ENCODE data around the gene DECR2. TPM values are rescaled to one million over a fixed set of nuclear protein-coding genes. Genes with fewer than 3 reads are reported as not detected.

The DECR2 gene
- total RNA-seq, 2 experiments from 2014 or later: 8.0 to 14.4 TPM

DNA sequence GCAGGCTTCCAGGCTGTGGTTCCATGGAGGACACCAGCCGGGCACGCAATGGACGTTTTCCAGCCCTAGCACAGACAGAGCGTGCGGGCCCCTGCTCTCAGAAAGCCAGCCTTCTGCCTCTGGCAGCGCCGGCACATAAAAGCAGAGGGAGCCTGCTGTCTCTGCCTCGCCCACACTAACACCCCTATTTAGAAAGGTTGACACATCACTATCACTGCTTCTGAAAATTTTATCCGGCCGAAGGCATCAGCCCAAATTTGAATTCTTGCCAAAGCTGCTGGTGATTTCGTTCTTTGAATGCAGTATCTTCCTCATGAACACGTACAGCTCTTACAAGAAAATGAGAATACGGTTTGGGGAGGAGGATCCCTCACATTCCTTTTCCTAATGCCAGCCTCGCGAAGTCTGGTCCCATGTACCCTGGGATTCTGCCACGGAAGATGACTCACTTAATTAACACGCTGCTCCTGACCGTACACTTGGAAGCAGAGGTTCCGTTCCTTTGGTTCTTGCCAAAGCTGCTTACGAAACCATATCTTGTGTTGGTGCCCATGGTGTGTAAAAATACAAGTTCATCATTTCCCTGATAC lies 22.4 kb downstream of the DECR2 start:
- no TSS peak for BruUV-seq (replicated peaks)
- no peak overlapping the region for H3K4me3 ChIP-seq (ENCODE audit: low read depth, low read length, poor library complexity, severe bottlenecking)

DNA sequence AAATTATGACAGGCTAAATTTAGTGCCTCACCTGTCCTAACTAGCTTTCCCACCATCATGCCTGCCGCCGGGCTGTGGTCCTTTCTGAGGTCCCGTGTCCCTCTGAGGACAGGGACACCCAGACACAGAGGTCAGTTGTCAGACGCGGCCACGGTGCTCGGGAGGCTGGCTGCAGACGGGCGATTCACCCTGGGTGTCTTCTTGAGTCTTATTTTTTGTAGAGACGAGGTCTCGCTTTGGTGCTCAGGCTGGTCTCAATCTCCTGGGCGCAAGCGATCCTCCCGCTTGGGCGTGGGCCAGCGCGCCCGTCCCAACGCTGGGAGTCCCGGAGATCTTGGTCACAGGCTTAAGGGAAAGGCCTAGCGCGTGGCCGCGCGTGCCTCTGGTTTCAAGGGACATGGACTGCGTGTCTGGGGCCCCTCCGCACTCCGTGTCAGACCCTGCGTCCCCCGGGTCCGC lies 23.0 kb downstream of the DECR2 start:
- intact Hi-C loops (cut with micrococcal nuclease; ENCODE audit: unreplicated experiment): no loop called here
- H4K20me1 ChIP-seq (ENCODE audit: insufficient read depth, low read length): peaks cover 12% of the 10 kb centered on the region
- H3K9me2 ChIP-seq (ENCODE audit: insufficient read depth, low read length): no peaks in the 10 kb centered on the region
- H3K27ac ChIP-seq (ENCODE audit: low read depth, low read length, poor library complexity, severe bottlenecking): no peak overlapping the region
- H3K9me3 ChIP-seq (ENCODE audit: low read length): no peaks in the 10 kb centered on the region
- TF ChIP-seq, protein P1, sequence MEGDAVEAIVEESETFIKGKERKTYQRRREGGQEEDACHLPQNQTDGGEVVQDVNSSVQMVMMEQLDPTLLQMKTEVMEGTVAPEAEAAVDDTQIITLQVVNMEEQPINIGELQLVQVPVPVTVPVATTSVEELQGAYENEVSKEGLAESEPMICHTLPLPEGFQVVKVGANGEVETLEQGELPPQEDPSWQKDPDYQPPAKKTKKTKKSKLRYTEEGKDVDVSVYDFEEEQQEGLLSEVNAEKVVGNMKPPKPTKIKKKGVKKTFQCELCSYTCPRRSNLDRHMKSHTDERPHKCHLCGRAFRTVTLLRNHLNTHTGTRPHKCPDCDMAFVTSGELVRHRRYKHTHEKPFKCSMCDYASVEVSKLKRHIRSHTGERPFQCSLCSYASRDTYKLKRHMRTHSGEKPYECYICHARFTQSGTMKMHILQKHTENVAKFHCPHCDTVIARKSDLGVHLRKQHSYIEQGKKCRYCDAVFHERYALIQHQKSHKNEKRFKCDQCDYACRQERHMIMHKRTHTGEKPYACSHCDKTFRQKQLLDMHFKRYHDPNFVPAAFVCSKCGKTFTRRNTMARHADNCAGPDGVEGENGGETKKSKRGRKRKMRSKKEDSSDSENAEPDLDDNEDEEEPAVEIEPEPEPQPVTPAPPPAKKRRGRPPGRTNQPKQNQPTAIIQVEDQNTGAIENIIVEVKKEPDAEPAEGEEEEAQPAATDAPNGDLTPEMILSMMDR (conservative IDR thresholded peaks at IDR 0.05; ENCODE audit: low read length): no peak
- no peak for TF ChIP-seq EZH2phosphoT487 (IDR thresholded peaks at IDR 0.05; ENCODE audit: borderline replicate concordance, low read depth, low read length)
- H3K4me2 ChIP-seq (ENCODE audit: low read length): peak overlapping the region; percentile 97
- peaks cover 14% of the 10 kb centered on the region; the same call in 1 of the 2 replicates for H3K79me2 ChIP-seq (ENCODE audit: insufficient read depth, low read depth, low read length)
- CTCF ChIA-PET (ENCODE audit: unreplicated experiment): no interaction called here
- peak overlapping the region; percentile 90 for H3K4me3 ChIP-seq (ENCODE audit: low read depth, low read length, poor library complexity, severe bottlenecking)
- peak overlapping the region; percentile 92 for H2AFZ ChIP-seq (ENCODE audit: low read length)
- H3K36me3 ChIP-seq (ENCODE audit: insufficient read depth, low read length): 0 out of 2 replicates have a peak, but pooled peaks cover 3% of the 10 kb centered on the region
- DNase-seq (ENCODE audit: low spot score): no peak
- POLR2A ChIA-PET: no interaction called here
- BruUV-seq (replicated peaks): no TSS peak
- peaks cover 18% of the 10 kb centered on the region for H3K4me1 ChIP-seq (ENCODE audit: insufficient read depth, low read length, poor library complexity, severe bottlenecking)

More for the DNA sequence above, 22.4 kb downstream of the DECR2 start:
- H3K9me3 ChIP-seq (ENCODE audit: low read length): no peaks in the 10 kb centered on the region
- TF ChIP-seq EZH2phosphoT487 (IDR thresholded peaks at IDR 0.05; ENCODE audit: borderline replicate concordance, low read depth, low read length): no peak
- TF ChIP-seq, protein P1 (conservative IDR thresholded peaks at IDR 0.05; ENCODE audit: low read length): no peak
- CTCF ChIA-PET (ENCODE audit: unreplicated experiment): no interaction called here
- intact Hi-C loops (cut with micrococcal nuclease; ENCODE audit: unreplicated experiment): no loop called here
- H3K4me2 ChIP-seq (ENCODE audit: low read length): peak overlapping the region; percentile 97; the same call in 1 of the 2 replicates
- H2AFZ ChIP-seq (ENCODE audit: low read length): no peak overlapping the region
- H3K9me2 ChIP-seq (ENCODE audit: insufficient read depth, low read length): no peaks in the 10 kb centered on the region
- H3K79me2 ChIP-seq (ENCODE audit: insufficient read depth, low read depth, low read length): peaks cover 14% of the 10 kb centered on the region; the same call in 1 of the 2 replicates
- H4K20me1 ChIP-seq (ENCODE audit: insufficient read depth, low read length): peaks cover 12% of the 10 kb centered on the region
- no peak overlapping the region for H3K27ac ChIP-seq (ENCODE audit: low read depth, low read length, poor library complexity, severe bottlenecking)
- POLR2A ChIA-PET: interaction anchor here (0.5 kb wide), 1 partner anchor 21 kb away, joined by 3 read pairs; no protein-coding TSS in a partner anchor
- 0 out of 2 replicates have a peak, but pooled peaks cover 3% of the 10 kb centered on the region for H3K36me3 ChIP-seq (ENCODE audit: insufficient read depth, low read length)
- DNase-seq (ENCODE audit: low spot score): no peak
- peaks cover 18% of the 10 kb centered on the region for H3K4me1 ChIP-seq (ENCODE audit: insufficient read depth, low read length, poor library complexity, severe bottlenecking)

DNA sequence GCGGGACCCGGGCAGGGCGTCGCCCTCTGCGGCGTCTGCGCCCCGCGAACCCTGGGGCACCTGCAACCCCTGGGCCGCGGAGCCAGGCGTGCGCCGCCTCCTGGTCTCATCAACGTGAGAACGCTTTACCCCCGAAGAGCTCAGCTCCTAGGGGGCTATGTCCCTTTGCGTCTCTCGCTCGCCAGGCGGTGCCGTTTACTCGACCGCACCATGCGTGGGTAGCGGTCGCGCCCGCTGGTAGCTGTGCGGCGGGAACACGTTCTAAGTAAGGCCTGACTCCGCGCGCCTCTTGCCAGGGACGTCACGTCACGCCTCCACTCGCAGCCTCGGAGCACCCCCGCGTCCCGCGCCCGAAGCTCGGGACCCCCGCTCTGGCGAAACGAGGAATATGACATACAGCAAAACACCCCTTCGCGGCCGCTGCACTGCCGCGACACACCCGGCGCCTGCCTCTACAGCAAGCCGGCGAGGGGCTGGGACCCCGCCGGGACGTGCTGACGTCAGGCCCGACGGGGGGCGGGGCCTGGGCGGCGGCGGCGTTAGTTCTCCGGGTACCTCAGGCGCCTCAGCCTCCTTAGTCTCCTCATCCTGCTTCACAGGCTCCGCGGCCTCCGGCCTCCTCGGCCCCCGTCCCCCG lies 23.5 kb downstream of the DECR2 start, which contains the start of gene RAB11FIP3:
TSS of gene RAB11FIP3 (plus strand) at position 568 of the 637 bp plus-strand sequence. CDS start 358 bp downstream, outside the sequence.
- intact Hi-C loops (cut with micrococcal nuclease; ENCODE audit: unreplicated experiment): no loop called here
- Histone ChIP-seq H3K36me3 (ENCODE audit: insufficient read depth, low read length) (peaks cover 3% of the 10 kb centered on the region; the same call in 1 of the 2 replicates), H4K20me1 (ENCODE audit: insufficient read depth, low read length) (peaks cover 12% of the 10 kb centered on the region), H3K4me3 (ENCODE audit: low read depth, low read length, poor library complexity, severe bottlenecking) (peak within 1 kb of the TSS; percentile 90), H3K79me2 (ENCODE audit: insufficient read depth, low read depth, low read length) (peaks cover 14% of the 10 kb centered on the region; the same call in 1 of the 2 replicates), H3K4me2 (ENCODE audit: low read length) (peak within 1 kb of the TSS; percentile 97), H3K4me1 (ENCODE audit: insufficient read depth, low read length, poor library complexity, severe bottlenecking) (peaks cover 22% of the 10 kb centered on the region), H3K9me3 (ENCODE audit: low read length) (no peaks in the 10 kb centered on the region), H3K27ac (ENCODE audit: low read depth, low read length, poor library complexity, severe bottlenecking) (no peak within 1 kb of the TSS), H2AFZ (ENCODE audit: low read length) (peak within 1 kb of the TSS; percentile 92), H3K9me2 (ENCODE audit: insufficient read depth, low read length) (no peaks in the 10 kb centered on the region)
- DNase-seq (ENCODE audit: low spot score): peak; percentile 90
- POLR2A ChIA-PET: no interaction called here
- CTCF ChIA-PET (ENCODE audit: unreplicated experiment): no interaction called here
- TF ChIP-seq EZH2phosphoT487 (IDR thresholded peaks at IDR 0.05; ENCODE audit: borderline replicate concordance, low read depth, low read length): no peak
- TF ChIP-seq, protein P1 (conservative IDR thresholded peaks at IDR 0.05; ENCODE audit: low read length): no peak
- no TSS peak for BruUV-seq (replicated peaks)

Data from OCI-LY7 (cell line).